ENCODE measurements around the gene PLAGL1.

GRCh38 chr6:143964674-143965081, 43.4 kb downstream of the PLAGL1 start:
- no peak for TF ChIP-seq CTCF (IDR thresholded peaks at IDR 0.05)
- TF ChIP-seq POLR2A (IDR thresholded peaks at IDR 0.05; ENCODE audit: low read depth), result no peak

Data from esophagus muscularis mucosa (tissue), 3 donors.